ENCODE measurements around the gene ZSWIM5.

Gene ZSWIM5

GRCh38 chr1:45015683-45016082 is 190.7 kb downstream of the ZSWIM5 start:
- H3K4me3 ChIP-seq (ENCODE audit: low read depth, low read length) = no peak overlapping the region
- TF ChIP-seq CTCF (IDR thresholded peaks at IDR 0.05; ENCODE audit: borderline replicate concordance, insufficient read depth, low read depth, low read length) = no peak

GRCh38 chr1:45014321-45015028 is 191.9 kb downstream of the ZSWIM5 start:
- H3K4me3 ChIP-seq (ENCODE audit: low read depth, low read length) = no peak overlapping the region
- peak; percentile 91 for TF ChIP-seq CTCF (IDR thresholded peaks at IDR 0.05; ENCODE audit: borderline replicate concordance, insufficient read depth, low read depth, low read length)

GRCh38 chr1:45013551-45014209 is 192.7 kb downstream of the ZSWIM5 start:
- no peak for TF ChIP-seq CTCF (IDR thresholded peaks at IDR 0.05; ENCODE audit: borderline replicate concordance, insufficient read depth, low read depth, low read length)
- no peak overlapping the region for H3K4me3 ChIP-seq (ENCODE audit: low read depth, low read length)

- TF ChIP-seq CTCF (IDR thresholded peaks at IDR 0.05; ENCODE audit: borderline replicate concordance, insufficient read depth, low read depth, low read length) = no peak
- H3K4me3 ChIP-seq (ENCODE audit: low read depth, low read length) = peak overlapping the region; percentile 65
These were observed 193.6 kb downstream of the ZSWIM5 start for GRCh38 chr1:45012639-45013278.

- no peak for TF ChIP-seq CTCF (IDR thresholded peaks at IDR 0.05; ENCODE audit: borderline replicate concordance, insufficient read depth, low read depth, low read length)
- peak within 1 kb of the TSS; percentile 90 for H3K4me3 ChIP-seq (ENCODE audit: low read depth, low read length)
These were observed 194.4 kb downstream of the ZSWIM5 start, which contains the start of gene UROD for GRCh38 chr1:45011837-45012638. TSS of gene UROD (plus strand) at chr1:45012254. CDS start at chr1:45012266, 12 bp downstream.

GRCh38 chr1:45010855-45011811 is 195.3 kb downstream of the ZSWIM5 start, which contains the start of gene HECTD3:
TSS of gene HECTD3 (minus strand) at chr1:45011324. CDS start at chr1:45011257, 67 bp downstream.
- no peak for TF ChIP-seq CTCF (IDR thresholded peaks at IDR 0.05; ENCODE audit: borderline replicate concordance, insufficient read depth, low read depth, low read length)

More at GRCh38 chr1:45010855-45011811, 195.3 kb downstream of the ZSWIM5 start, which contains the start of gene HECTD3:
- H3K4me3 ChIP-seq (ENCODE audit: low read depth, low read length) = peak within 1 kb of the TSS; percentile 90

All from GM12875 (cell line).